Fibroblast of lung (primary cell): ENCODE data around the gene KRT16.

Experiments
- CTCF ChIP-seq, 2 donors: IDR thresholded peaks in 1 of 2; conservative IDR thresholded peaks in 1 of 2; 1 replicate in 1 of 2; 2 replicates in 1 of 2; pipeline ENCODE4 v1.5.1; 2011 to 2012; ENCODE audit warnings: low read length in 2 of 2, control low read depth in 1 of 2, inconsistent platforms in 1 of 2, low read depth in 1 of 2, mild to moderate bottlenecking in 1 of 2
- EZH2 ChIP-seq: IDR thresholded peaks from 2 replicates; pipeline ENCODE4 v1.5.1; 2012; ENCODE audit warnings: low read length, control low read depth, mild to moderate bottlenecking; ENCODE audit errors: missing control alignments

- TF ChIP-seq CTCF (conservative IDR thresholded peaks at IDR 0.05 in 1 of 2, IDR thresholded peaks at IDR 0.05 in 1 of 2; ENCODE audit: low read depth in 1 of 2, low read length in 2 of 2) (no peak), EZH2 (no peak)
These were observed 33.6 kb downstream of the KRT16 start for GRCh38 chr17:41578971-41579370.
